Kidney (tissue), 14 donors: ENCODE data around the gene MIGA1. TPM values are rescaled to one million over a fixed set of nuclear protein-coding genes. Genes with fewer than 3 reads are reported as not detected.
A peak's percentile ranks its signal among the peaks of the same experiment; 100 is the strongest.
"Not testable (repeated sequence)": the region's sequence is repeated elsewhere in the genome, so short reads cannot be mapped to it uniquely, and the experiment has no call there.

Source experiments
- DNase-seq, 5 donors: peaks; one replicate each; pipeline ENCODE4 v3.0.0-alpha.2; 2013 to 2020
- FAIRE-seq: peaks from 2 replicates; lab custom pipeline; 2012; peaks lifted over from hg19 to GRCh38; lab: Jason Lieb, UNC
- H3K27ac ChIP-seq, 2 donors: one replicate each; pipeline ENCODE4 v1.7.0; 2013; ENCODE audit warnings: low read depth in 2 of 2, low read length in 2 of 2, inconsistent platforms in 1 of 2
- H3K27me3 ChIP-seq: one replicate; pipeline ENCODE4 v1.7.1; 2013; ENCODE audit warnings: low read length, inconsistent platforms; ENCODE audit not compliant: control insufficient read depth, insufficient read depth
- H3K36me3 ChIP-seq, 3 donors: one replicate each; pipeline versions ENCODE4 v1.7.0 to v1.7.1; 2013; ENCODE audit warnings: low read length in 3 of 3, control low read depth in 1 of 3, inconsistent platforms in 1 of 3; ENCODE audit not compliant: insufficient read depth in 3 of 3, control insufficient read depth in 2 of 3
- H3K4me1 ChIP-seq, 3 donors: one replicate each; pipeline versions ENCODE4 v1.7.0 to v1.7.1; 2013; ENCODE audit warnings: low read length in 3 of 3, inconsistent platforms in 1 of 3, low read depth in 1 of 3; ENCODE audit not compliant: control insufficient read depth in 2 of 3, insufficient read depth in 2 of 3
- H3K4me3 ChIP-seq, 3 donors: one replicate each; pipeline versions ENCODE4 v1.7.0 to v1.8.1; 2013; ENCODE audit warnings: low read length in 3 of 3, control low read depth in 1 of 3, inconsistent platforms in 1 of 3
- H3K9ac ChIP-seq, 3 donors: one replicate each; pipeline versions ENCODE4 v1.7.0 to v1.7.1; 2013; ENCODE audit warnings: low read length in 3 of 3, control low read depth in 1 of 3, inconsistent platforms in 1 of 3
- H3K9me3 ChIP-seq, 3 donors: one replicate each; pipeline versions ENCODE4 v1.7.0 to v1.7.1; 2013; ENCODE audit warnings: low read length in 3 of 3, control low read depth in 1 of 3, inconsistent platforms in 1 of 3; ENCODE audit not compliant: control insufficient read depth in 2 of 3, insufficient read depth in 1 of 3
- intact Hi-C: fragments of 100-400 bp; cut with DNase I; formaldehyde crosslinking; loops from one replicate; pipeline ENCODE4 v1.11.1; 2022
- polyA plus RNA-seq: library from polyadenylated mRNA; stranded (reverse); fragments of 350-450 nt; fragmentation: Illumina TruSeq; extraction: RNeasy Lipid Tissue Mini Kit (QIAGEN cat#74804); gene quantifications from one replicate; pipeline ENCODE4 v1.2.3, GENCODE V29; 2014; ENCODE audit warnings: low read depth, low replicate concordance; ENCODE audit not compliant: insufficient read depth
- total RNA-seq: library from RNA; stranded (reverse); fragmentation: NEBNext Ultra II Directional; extraction: Animal tissue kit (Norgen Biotek cat#: 25700); gene quantifications from one replicate; pipeline ENCODE4 v1.2.1, GENCODE V29; 2021
- TF ChIP-seq, protein P1 (sequence below): IDR thresholded peaks from 3 replicates; pipeline ENCODE4 v1.5.1; 2012; ENCODE audit warnings: mild to moderate bottlenecking, moderate library complexity, borderline replicate concordance; ENCODE audit not compliant: insufficient read depth; ENCODE audit errors: extremely low read depth
- donor health status: control.
- donor health status: control.
- donor health status: control.
- donor health status: control.
- donor health status: control.
- donor health status: DM: yes; HTN: yes; CAD: no.
- donor health status: Normal renal cell carcinoma (clear cell type).

Gene MIGA1
- total and polyA plus RNA-seq, 2 donors from 2014 or later, result 5.4 to 25.5 TPM

DNA sequence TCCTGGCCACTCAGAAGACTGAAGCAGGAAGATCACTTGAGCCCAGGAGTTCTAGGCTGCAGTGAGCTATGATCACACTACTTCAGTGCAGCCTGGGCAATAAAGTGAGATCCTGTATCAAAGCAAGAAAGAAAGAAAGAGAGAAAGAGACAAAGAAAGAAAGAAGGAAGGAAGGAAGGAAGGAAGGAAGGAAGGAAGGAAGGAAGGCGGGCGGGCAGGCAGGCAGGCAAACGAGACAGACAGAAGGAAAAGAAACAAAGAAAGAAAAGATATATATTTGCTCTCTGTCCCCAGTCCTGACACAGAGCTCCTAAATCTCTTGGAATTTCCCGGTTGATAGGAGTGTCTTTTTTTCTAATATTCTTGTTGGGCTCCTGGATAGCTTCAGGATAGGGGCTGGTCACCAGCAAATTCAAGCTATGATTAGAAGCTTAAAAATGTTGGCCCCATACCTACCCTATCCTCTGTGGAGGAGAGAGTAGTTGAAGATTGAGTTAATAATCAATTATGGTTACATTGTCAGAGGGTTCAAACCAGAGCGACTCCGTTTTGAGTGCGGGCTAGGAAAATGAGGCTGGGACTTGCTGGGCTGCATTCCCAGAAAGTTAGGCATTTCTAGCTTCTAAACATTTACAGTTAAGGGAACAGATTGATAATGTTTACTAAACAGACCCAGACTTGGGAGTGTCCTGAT is 3.3 kb upstream of the MIGA1 start:
- Histone ChIP-seq H3K27me3 (no peaks in the 10 kb centered on the region), H3K9me3 (no peaks in the 10 kb centered on the region), H3K27ac (peak overlapping the region in 1 of 2 donors; percentile 32), H3K36me3 (no peaks in the 10 kb centered on the region), H3K4me3 (no peak overlapping the region), H3K4me1 (no peaks in the 10 kb centered on the region), H3K9ac (no peak overlapping the region)
- FAIRE-seq, result peak; percentile 11
- peak in 3 of 5 donors; percentile 17 to 34 (median 25) for DNase-seq
- TF ChIP-seq, protein P1, sequence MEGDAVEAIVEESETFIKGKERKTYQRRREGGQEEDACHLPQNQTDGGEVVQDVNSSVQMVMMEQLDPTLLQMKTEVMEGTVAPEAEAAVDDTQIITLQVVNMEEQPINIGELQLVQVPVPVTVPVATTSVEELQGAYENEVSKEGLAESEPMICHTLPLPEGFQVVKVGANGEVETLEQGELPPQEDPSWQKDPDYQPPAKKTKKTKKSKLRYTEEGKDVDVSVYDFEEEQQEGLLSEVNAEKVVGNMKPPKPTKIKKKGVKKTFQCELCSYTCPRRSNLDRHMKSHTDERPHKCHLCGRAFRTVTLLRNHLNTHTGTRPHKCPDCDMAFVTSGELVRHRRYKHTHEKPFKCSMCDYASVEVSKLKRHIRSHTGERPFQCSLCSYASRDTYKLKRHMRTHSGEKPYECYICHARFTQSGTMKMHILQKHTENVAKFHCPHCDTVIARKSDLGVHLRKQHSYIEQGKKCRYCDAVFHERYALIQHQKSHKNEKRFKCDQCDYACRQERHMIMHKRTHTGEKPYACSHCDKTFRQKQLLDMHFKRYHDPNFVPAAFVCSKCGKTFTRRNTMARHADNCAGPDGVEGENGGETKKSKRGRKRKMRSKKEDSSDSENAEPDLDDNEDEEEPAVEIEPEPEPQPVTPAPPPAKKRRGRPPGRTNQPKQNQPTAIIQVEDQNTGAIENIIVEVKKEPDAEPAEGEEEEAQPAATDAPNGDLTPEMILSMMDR, result no peak
- intact Hi-C loops, result no loop called here

DNA sequence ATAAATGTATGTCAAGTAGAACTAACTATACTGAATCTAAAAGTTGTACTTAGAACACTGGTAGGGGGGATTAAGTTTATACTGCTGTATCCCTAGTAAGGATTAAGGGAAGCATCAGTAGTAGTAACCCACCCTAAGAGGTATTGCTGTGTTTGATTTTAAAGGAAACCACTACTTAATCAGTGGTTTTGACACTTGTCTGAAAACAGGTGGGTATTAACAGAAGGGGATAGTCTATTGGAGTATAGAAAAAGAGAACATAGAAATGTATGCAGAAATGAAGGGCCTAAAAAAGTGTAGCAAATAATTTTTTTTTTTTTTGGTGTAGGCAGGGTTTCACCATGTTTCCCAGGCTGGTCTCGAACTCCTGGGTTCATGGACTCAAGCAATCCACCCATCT is 2.2 kb downstream of the MIGA1 start:
- DNase-seq (no peak), FAIRE-seq (no peak)
- no peaks in the 10 kb centered on the region for H3K4me1 ChIP-seq
- TF ChIP-seq, protein P1, result no peak
- H3K4me3 ChIP-seq, result no peak overlapping the region
- no peak overlapping the region for H3K9ac ChIP-seq
- no peaks in the 10 kb centered on the region for H3K27me3 ChIP-seq
- H3K9me3 ChIP-seq, result no peaks in the 10 kb centered on the region
- no peak overlapping the region for H3K27ac ChIP-seq
- H3K36me3 ChIP-seq, result peaks cover 0 to 5% (median 2%) of the 10 kb centered on the region in 3 donors
- intact Hi-C loops, result no loop called here

DNA sequence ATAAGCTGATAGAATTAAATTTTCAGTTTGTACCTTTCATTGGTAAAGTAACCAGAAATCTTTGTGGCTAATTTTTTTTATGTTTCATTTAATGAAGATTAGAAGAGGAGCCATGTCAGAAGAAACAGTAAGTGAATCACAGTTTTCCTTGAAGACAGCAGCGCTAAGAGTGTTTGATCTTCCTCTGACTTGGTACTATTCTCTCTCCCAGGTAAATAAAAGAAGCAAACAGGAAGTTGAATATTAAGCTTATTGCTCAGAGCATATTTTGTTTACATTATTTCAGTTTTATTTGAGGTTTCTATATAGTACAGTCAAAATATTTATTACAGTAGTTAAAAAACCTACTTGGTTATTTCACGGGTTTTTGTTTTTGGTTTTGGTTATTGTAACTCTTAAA is 3.7 kb downstream of the MIGA1 start:
- H3K36me3 ChIP-seq, result peaks cover 0 to 5% (median 2%) of the 10 kb centered on the region in 3 donors
- no peak overlapping the region for H3K9ac ChIP-seq
- no peak for FAIRE-seq
- TF ChIP-seq, protein P1, result no peak
- no peak overlapping the region for H3K4me3 ChIP-seq
- H3K4me1 ChIP-seq, result no peaks in the 10 kb centered on the region
- H3K27ac ChIP-seq, result no peak overlapping the region
- no peak for DNase-seq
- intact Hi-C loops, result no loop called here
- no peaks in the 10 kb centered on the region for H3K27me3 ChIP-seq
- no peaks in the 10 kb centered on the region for H3K9me3 ChIP-seq

DNA sequence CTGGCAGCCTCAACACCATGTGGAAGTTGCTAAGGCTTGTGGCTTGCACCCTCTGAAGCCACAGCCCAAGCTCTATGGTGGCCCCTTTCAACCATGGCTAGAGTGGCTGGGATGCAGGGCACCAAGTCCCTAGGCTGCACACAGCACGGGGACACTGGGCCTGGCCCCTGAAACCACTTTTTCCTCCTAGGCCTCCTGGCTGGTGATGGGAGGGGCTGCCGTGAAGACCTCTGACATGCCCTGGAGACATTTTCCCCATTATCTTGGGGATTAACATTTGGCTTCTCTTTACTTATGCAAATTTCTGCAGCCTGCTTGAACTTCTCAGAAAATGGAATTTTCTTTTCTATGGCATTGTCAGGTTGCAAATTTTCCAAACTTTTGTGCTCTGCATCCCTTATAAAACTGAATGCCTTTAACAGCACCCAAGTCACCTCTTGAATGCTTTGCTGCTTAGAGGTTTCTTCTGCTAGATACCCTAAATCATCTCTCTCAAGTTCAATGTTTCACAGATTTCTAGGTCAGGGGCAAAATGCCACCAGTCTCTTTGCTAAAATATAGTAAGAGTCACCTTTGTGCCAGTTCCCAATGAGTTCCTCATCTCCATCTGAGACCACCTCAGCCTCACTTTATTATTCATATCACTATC is 6.8 kb downstream of the MIGA1 start:
- H3K27ac ChIP-seq, intact Hi-C loops, H3K4me3 ChIP-seq, H3K9me3 ChIP-seq, DNase-seq, H3K27me3 ChIP-seq, H3K9ac ChIP-seq, H3K4me1 ChIP-seq, FAIRE-seq: not testable (repeated sequence)
- peaks cover 0 to 12% (median 2%) of the 10 kb centered on the region in 3 donors for H3K36me3 ChIP-seq
